HG02763 (cell line): Measurements from ENCODE around the gene MICALL1.
"Not testable (repeated sequence)": the region's sequence is repeated elsewhere in the genome, so short reads cannot be mapped to it uniquely, and the experiment has no call there.

Source experiments
- ATAC-seq: cut with Tn5 transposase; IDR thresholded peaks from one replicate; pipeline ENCODE4 v1.9.1; 2021; ENCODE audit warnings: mild to moderate bottlenecking, moderate library complexity; ENCODE audit not compliant: unreplicated experiment

MICALL1 gene

DNA sequence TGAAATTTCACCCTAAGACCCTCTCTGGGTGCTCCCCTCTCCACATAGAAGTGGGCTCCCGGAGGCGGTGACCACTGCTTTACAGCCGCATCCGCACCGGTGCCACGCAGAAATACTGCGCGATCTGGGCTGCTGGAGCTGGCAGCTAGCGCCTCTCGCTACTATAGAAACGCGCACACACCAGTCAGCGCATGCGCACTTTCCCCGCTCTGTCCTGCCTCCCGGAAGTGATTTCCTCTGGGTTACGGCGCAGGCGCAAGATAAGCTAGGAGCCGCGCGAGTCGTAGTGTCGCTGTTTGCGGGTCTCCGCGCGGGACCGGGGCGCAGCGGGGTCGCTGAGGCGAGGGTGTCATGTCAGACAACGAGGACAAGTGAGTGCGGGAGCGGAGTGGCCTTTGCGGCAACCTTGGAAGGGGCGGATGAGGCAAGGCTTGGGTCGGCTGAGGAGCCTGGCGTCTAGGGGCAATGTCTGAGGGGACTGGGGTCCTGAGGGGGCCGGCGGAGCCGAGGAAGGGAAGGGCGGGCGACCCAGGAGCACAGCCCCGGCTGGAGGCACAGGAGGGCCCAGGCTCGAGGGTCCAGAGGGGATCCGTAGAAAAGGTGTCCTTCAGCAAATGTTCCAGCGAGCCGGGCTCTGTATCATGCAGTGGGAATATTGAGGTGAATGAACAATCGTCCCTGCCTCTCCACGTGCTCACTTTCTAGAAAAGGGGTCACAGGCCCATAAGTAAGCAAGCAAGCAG is 47.5 kb downstream of the MICALL1 start, which contains the start of the genes C22orf23 and POLR2F:
C22orf23 (minus strand) TSS at position 165 of the 743 bp plus-strand sequence. CDS start 452 bp downstream, outside the sequence.
POLR2F (plus strand) TSS at position 263 of the 743 bp plus-strand sequence; CDS start at position 352, 89 bp downstream.
- peak; percentile 79 for ATAC-seq

- no peak for ATAC-seq
Measured at GRCh38 chr22:37954686-37955085, 48.6 kb downstream of the MICALL1 start.

GRCh38 chr22:37955825-37956397 is 49.8 kb downstream of the MICALL1 start:
- ATAC-seq, result not testable (repeated sequence)

DNA sequence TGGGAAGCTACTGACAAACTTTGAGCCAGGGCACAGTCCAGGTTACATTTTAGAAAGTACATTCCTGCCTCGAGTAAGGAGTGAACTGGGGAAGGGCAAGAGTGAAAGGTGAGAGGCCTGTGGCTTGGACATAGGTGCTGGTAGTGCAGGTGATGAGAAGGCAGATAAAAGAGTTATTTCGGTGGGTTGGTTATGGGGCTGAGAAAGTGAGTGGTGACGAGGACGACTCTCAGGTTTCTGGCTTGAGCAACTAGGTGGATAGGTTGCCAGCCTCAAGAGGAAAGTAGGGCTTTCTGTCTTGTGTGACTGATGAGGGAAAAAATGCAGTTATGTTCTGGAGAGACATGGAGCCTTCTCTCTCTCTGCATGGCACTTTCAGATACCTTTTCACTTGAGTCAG is 51.1 kb downstream of the MICALL1 start:
- no peak for ATAC-seq

DNA sequence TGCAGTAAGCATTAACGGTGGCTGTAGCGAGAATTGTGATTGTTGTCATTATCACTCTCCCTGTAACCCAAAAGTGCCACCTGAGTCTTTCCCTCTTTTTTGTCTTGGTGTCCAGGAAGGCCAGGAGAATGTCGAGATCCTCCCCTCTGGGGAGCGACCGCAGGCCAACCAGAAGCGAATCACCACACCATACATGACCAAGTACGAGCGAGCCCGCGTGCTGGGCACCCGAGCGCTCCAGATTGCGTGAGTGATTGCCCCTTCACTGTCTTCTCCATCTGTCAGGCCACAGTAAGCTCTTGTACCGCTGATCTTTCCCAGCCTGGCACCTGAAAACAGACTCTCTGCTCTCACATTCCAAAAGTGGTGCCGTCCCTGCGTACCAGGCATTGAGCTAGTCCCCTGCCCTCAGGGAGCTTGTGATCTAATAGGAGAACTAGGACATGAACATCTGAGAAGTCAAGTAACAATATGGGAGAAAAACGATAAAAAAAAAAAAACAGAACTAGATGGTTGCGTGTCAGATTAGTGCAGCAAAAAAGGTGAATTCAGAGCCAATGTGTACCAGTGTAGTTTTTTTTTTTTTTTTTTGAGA is 53.2 kb downstream of the MICALL1 start:
- no peak for ATAC-seq

- no peak for ATAC-seq
Measured at GRCh38 chr22:37961062-37961461, 55.0 kb downstream of the MICALL1 start.

- ATAC-seq, result no peak
Measured at GRCh38 chr22:37965940-37966664, 60.0 kb downstream of the MICALL1 start.

DNA sequence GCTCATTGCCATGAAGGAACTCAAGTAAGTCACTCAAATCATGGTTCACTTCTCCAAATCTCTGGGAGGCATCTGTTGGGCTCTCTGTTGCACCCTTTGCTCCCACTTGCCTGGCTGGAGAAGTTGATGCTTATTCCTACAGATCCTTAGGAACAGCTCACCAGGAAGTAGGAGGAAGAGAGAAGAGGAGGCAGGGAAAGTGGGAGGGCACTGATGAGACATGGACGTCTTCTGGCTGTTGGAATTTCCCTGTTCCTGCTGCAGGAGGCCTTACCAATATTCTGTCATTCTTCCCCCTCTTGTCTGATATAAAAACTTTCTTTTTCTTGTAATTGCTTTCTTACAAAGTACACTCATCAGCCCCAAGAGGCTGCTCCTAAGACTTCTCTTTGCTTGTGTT is 61.0 kb downstream of the MICALL1 start:
- no peak for ATAC-seq

DNA sequence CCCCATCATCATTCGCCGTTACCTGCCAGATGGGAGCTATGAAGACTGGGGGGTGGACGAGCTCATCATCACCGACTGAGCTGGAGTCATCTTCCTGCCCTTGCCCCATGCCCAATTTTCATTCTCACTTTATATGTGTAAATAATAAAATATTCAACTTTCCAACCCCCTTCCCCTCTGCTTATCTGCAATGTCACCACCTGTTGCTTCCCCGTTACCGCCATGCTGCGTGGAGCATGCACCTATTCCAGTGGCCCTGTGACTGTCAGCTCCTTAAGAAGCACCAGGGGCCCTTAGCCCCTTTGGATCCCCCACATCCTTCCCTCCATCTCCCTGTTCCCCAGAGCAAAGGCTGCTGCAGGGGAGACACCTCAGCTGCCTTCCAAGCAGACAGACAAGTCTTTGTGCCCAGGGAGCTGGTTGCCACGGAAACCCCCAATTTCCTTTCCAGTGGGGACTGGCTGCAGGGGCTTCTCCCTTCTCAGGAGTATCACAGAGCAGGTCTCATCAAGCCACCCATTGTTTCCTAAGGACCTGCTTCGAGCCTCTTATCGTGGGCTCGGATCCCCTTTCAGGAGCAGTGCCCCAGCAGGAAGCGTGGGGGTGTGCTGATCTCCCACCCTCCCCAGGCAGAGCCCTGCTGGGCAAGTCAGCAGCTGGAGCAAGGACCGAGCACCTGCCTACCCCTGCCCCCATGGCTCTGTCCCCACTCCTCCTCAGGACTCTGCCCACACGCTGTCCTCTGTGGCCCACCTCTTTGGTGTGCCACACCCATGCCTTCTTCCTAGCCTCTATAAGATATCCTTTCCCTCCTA is 61.7 kb downstream of the MICALL1 start:
- ATAC-seq, result no peak

DNA sequence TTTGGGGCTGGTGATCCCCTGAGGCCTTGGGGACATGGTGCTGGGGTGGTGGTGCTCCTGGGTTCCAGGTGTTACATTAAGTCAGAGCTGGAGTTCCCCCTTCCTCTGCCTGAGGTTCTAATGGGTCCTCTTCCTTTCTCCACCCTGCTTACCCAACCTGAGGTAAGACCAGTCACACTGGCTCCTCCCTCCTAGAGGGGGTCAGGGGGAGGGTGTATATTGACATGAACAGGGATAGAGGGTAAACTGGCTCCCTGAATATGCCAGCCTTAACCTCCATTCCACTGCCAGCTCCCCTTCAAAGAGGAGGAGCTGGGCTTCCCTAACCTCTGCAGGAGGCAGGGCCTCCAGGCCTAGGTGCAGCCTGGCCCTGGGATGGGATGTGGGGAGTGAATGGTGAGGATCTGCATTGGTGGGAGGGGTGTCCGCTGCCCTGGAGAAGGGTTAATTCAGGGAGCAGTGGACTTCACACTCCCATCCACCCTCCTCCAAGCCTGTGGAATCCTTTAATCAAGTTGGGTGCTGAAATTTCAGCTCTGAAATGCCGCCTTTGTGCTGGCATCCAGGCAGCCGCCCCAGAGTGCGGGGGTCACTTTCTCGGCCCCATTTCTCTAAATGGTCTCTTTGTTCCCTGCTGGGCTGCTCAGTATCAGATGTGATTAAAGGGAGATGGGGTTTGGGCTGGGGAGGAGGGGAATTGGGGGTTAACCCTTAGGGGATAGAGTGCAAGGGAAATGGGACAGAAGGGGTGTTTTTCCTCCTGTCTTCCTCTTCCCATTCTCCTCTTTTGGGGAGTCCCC is 62.6 kb downstream of the MICALL1 start:
- ATAC-seq, result no peak

DNA sequence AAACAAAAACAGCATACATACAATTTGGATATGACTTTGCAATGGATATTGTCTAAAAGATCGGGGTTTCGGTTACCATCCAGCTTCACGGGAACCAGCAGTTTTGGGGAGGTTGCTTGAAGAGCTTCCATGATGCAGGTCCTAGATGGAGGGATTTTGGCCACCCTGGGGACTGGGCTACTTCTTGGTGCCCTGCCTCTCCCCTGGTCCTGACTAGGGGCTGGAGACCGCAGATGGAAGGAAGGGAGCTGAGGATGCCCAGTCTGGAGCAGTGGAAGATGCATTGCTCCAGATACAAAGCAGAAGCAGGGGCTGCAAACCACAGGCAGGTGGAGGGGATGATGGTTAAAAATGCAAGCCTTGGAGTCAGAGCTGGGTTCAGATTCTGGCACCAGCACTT is 64.8 kb downstream of the MICALL1 start:
- ATAC-seq, result no peak

DNA sequence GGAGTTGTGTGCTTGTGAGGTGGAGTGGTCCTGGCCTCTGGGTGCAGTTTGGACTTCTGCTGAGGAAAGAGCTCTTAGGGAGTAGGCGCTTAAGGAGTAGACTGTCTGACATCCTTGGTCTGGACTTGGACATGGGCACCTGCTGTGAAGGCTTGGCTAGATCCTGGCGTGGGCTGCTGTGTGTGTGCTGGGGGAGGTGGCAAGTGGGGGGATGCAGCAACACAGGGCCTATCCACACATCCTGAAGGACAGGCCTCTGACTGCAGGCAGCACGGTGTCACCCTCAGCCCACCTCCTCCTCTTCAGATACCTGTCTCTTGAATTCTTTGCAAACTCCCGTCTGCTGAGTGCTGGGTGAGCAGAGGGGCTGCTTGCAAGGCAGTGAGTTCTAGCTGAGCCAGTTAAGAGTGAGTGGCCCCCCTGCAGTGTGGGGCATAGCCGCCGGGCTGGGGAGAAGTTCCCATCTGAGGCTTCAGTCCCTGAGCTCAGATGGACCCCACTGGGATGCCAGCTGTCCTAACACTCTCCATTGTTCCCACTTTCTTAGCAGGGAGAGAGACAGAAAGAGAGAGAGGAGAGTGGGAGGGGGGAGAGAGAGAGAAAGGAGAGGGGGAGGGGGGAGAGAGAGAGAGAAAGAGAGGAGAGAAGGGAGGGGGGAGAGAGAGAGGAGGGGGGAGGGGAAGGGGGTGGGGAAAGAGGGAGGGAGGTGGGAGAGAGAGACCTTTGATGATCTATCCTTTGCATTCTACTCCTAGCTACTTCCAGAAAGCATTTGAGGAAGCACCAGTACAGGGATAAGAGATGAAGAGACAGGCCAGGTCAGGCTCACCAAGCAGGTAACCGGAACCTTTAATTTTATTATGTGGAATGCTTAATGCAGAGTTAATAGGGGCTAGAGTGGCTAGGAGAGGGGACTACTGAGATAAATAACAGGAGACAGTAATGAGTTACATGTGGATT is 65.7 kb downstream of the MICALL1 start:
- ATAC-seq, result no peak

GRCh38 chr22:37972527-37972926 is 66.4 kb downstream of the MICALL1 start:
- ATAC-seq, result no peak

DNA sequence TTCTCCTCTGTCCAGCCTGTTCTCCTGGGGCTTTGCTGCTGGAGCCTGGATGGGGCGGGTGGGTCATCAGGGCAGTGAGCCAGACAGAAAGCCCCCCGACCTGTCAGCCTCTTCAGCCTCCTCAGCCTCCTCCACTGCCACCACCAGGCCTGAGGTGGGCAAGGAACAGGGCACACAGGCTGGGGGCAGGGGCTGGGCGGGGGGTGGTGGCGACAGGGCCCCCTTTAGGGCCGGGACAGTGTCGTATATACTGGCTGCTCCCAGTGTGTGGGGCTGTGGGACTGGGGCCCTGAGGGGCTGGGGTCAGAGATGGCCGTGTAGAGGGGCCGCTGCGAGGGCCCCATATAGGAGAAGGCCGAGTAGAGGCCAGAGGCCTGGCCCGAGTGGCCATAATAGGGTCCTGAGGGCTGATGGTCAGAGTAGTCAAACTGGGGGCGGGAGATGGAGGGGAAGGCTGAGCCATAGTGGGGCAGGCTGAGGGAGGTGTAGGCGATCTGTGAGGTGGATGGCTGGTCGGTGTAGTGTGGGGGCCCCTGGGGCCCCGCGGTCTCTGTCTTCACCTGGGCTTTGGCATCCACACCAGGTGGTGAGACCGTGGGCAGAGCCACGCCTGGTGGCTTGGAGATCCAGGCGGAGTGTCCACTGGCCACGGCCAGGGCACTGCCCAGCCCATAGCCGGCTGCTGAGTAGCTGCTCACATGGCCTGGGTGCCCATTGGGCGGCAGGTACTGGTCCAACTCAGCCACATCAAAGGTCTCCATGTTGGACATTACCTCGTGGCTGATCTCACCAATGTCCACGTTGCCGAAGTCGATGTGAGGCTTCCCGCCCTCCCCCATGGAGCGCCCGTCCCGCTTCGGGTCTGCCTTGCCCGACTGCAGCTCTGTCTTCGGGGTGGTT is 67.4 kb downstream of the MICALL1 start:
- ATAC-seq, result no peak

DNA sequence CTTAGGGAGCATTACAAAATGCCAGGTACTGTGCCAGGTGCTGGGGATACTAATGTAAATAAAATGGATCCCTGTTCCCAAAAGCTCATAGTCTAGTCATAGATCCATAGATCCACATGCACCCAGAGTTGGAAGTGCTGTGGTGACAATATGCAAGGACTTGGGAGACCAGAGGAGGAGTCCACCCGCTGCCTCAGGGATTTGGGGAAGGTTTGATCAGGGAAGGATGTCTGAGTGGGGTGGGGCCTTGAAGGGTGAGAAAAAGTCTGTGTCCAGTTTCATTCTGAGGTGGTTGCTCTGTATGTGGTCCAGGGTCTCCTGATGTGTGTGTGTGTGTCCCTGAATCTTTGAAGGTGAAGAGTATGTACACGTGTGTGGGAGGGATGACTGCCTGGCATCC is 69.1 kb downstream of the MICALL1 start:
- ATAC-seq, result no peak

DNA sequence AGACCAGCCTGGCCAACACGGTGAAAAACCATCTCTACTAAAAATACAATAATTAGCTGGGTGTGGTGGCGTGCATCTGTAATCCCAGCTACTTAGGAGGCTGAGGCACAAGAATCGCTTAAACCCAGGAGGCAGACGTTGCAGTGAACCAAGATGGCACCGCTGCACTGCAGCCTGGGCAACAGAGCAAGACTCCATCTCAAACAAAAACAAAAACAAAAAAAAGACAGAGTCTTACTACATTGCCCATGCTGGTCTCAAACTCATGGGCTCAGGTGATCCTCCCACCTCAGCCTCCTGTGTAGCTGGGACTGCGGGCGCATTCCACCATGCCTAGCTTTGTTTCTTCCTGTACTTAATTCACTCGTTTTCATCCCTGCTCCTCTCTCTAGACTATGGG is 69.9 kb downstream of the MICALL1 start:
- ATAC-seq, result not testable (repeated sequence)

- ATAC-seq, result no peak
Measured at GRCh38 chr22:37976547-37976946, 70.5 kb downstream of the MICALL1 start.

GRCh38 chr22:37979782-37980181 is 73.7 kb downstream of the MICALL1 start:
- no peak for ATAC-seq
